NCI-H1436 (cell line): ENCODE measurements around the gene ENDOD1.
"Not testable (repeated sequence)": the region's sequence is repeated elsewhere in the genome, so short reads cannot be mapped to it uniquely, and the experiment has no call there.

Source experiments
- DNase-seq: peaks from one replicate; lab custom pipeline; 2025; lab: John Stamatoyannopoulos, UW

The ENDOD1 gene

GRCh38 chr11:95089620-95090542 is at the start of gene ENDOD1:
ENDOD1 (plus strand) TSS chr11:95089846; CDS start chr11:95089928, 82 bp downstream.
- peak; percentile 58 for DNase-seq

GRCh38 chr11:95042239-95042638 is 47.4 kb upstream of the ENDOD1 start:
- no peak for DNase-seq

GRCh38 chr11:95042906-95043305 is 46.7 kb upstream of the ENDOD1 start:
- DNase-seq = no peak

- no peak for DNase-seq
Measured at GRCh38 chr11:95044010-95044409, 45.6 kb upstream of the ENDOD1 start.

- DNase-seq = no peak
Measured at GRCh38 chr11:95045812-95046211, 43.8 kb upstream of the ENDOD1 start.

- not testable (repeated sequence) for DNase-seq
Measured at GRCh38 chr11:95049122-95049521, 40.5 kb upstream of the ENDOD1 start, which contains the start of gene KDM4F. KDM4F (plus strand) TSS chr11:95049422.

- DNase-seq = no peak
Measured at GRCh38 chr11:95050595-95051202, 38.9 kb upstream of the ENDOD1 start.

- DNase-seq = no peak
Measured at GRCh38 chr11:95054356-95054755, 35.3 kb upstream of the ENDOD1 start.

GRCh38 chr11:95055283-95055897 is 34.3 kb upstream of the ENDOD1 start:
- no peak for DNase-seq

GRCh38 chr11:95057959-95058358 is 31.7 kb upstream of the ENDOD1 start:
- DNase-seq = no peak

- no peak for DNase-seq
Measured at GRCh38 chr11:95058621-95059020, 31.0 kb upstream of the ENDOD1 start.

- DNase-seq = no peak
Measured at GRCh38 chr11:95059046-95059445, 30.6 kb upstream of the ENDOD1 start.

GRCh38 chr11:95065336-95065735 is 24.3 kb upstream of the ENDOD1 start:
- DNase-seq = peak; percentile 12

GRCh38 chr11:95066716-95067038 is 23.0 kb upstream of the ENDOD1 start, which contains the start of gene SRSF8:
SRSF8 (plus strand) TSS chr11:95066919; CDS start chr11:95067227, 308 bp downstream.
- DNase-seq = peak; percentile 33

GRCh38 chr11:95067039-95067840 is 22.4 kb upstream of the ENDOD1 start:
- peak; percentile 33 for DNase-seq

- no peak for DNase-seq
Measured at GRCh38 chr11:95067841-95068219, 21.8 kb upstream of the ENDOD1 start.

- DNase-seq = peak; percentile 41
Measured at GRCh38 chr11:95068549-95068948, 21.1 kb upstream of the ENDOD1 start.

- no peak for DNase-seq
Measured at GRCh38 chr11:95070471-95070870, 19.2 kb upstream of the ENDOD1 start.

- no peak for DNase-seq
Measured at GRCh38 chr11:95072948-95073347, 16.7 kb upstream of the ENDOD1 start.

GRCh38 chr11:95074792-95075563 is 14.7 kb upstream of the ENDOD1 start:
- no peak for DNase-seq

GRCh38 chr11:95076416-95076815 is 13.2 kb upstream of the ENDOD1 start:
- no peak for DNase-seq
